ENCODE measurements around the gene PLPP4.

- TF ChIP-seq CTCF (IDR thresholded peaks at IDR 0.05) (no peak), POLR2A (IDR thresholded peaks at IDR 0.05) (no peak), EP300 (IDR thresholded peaks at IDR 0.05) (no peak)
Measured at GRCh38 chr10:120584786-120585185, 127.8 kb downstream of the PLPP4 start.

Data from ovary (tissue), 3 donors.